Esophagus muscularis mucosa (tissue), 3 donors: ENCODE results near the gene SETD7.

Experiments
- POLR2AphosphoS5 ChIP-seq, 2 donors: sonication (generic); formaldehyde crosslinking; IDR thresholded peaks; one replicate each; pipeline ENCODE4 v1.6.1; 2017; ENCODE audit warnings: antibody characterized with exemption in 2 of 2
- TF ChIP-seq, protein P1 (sequence below), 3 experiments: fragments of 200-600 bp in 2 of 3; fragments of 450-650 bp in 1 of 3; sonication (generic) in 2 of 3; IDR thresholded peaks; one replicate each; pipeline ENCODE4 v1.5.1; 2017 to 2019; ENCODE audit warnings: antibody characterized with exemption in 3 of 3, mild to moderate bottlenecking in 2 of 3, moderate library complexity in 1 of 3

DNA sequence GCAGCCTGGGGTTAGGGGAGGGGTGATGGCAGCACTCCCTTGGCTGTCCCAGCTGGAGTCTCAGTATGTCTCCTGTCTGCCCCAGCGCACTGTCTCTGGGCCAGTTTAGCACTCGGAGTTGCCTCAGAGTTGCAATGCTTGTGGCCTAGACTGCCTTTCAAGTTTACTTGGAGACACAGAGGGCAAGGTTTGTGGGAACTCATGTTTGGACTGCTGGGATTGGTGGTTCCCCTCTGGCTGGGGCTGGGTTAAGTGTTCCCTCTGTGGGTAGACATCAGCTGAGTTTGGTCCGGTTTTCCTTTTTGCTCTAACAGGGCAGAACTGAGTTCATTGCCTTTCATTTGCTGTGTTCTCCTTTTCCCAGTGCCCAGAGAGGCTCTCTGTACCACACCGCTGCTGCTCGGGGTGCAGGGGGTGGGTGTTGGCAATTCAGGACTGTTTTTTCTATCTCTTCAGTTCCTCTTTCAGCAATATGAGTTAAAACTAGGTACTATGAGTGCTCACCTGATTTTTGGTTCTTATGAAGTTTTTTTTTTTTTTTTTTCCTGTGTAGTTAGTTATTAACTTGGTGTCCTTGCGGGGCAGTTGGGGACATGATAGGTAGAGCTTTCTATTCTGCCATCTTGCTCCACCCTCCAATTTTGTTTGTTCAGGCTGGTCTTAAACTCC is 84.9 kb downstream of the SETD7 start:
- TF ChIP-seq, protein P1, sequence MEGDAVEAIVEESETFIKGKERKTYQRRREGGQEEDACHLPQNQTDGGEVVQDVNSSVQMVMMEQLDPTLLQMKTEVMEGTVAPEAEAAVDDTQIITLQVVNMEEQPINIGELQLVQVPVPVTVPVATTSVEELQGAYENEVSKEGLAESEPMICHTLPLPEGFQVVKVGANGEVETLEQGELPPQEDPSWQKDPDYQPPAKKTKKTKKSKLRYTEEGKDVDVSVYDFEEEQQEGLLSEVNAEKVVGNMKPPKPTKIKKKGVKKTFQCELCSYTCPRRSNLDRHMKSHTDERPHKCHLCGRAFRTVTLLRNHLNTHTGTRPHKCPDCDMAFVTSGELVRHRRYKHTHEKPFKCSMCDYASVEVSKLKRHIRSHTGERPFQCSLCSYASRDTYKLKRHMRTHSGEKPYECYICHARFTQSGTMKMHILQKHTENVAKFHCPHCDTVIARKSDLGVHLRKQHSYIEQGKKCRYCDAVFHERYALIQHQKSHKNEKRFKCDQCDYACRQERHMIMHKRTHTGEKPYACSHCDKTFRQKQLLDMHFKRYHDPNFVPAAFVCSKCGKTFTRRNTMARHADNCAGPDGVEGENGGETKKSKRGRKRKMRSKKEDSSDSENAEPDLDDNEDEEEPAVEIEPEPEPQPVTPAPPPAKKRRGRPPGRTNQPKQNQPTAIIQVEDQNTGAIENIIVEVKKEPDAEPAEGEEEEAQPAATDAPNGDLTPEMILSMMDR (IDR thresholded peaks at IDR 0.05) = no peak
- TF ChIP-seq POLR2AphosphoS5 (IDR thresholded peaks at IDR 0.05) = no peak
